Epithelial cell of umbilical artery (primary cell): ENCODE results near the gene C16orf90. TPM values are rescaled to one million over a fixed set of nuclear protein-coding genes. Genes with fewer than 3 reads are reported as not detected.

Experiments
- total RNA-seq: library from RNA; depleted of rRNA; stranded (reverse); fragments of >200 nt; gene quantifications from 2 replicates; pipeline ENCODE4 v1.2.3, GENCODE V29; 2014

The C16orf90 gene
- not detected in 2 replicates for total RNA-seq

GRCh38 chr16:3495176-3495575 lies at the start of gene C16orf90:
Gene C16orf90 (minus strand): TSS chr16:3495489. CDS start chr16:3495421, 68 bp downstream.

Other genes starting within 250 kb of the C16orf90 start
- not detected in 2 replicates for gene MEFV, start 238.9 kb downstream of the C16orf90 start, total RNA-seq
- 45.5 and 54.9 TPM in 2 replicates for gene ZNF263, start 212.0 kb downstream of the C16orf90 start, total RNA-seq
- gene TIGD7, start 190.1 kb downstream of the C16orf90 start, total RNA-seq, result 2.3 TPM in 2 replicates
- gene ZNF75A, start 190.0 kb downstream of the C16orf90 start, total RNA-seq, result 15.3 and 20.4 TPM in 2 replicates
- gene OR2C1, start 139.6 kb downstream of the C16orf90 start, total RNA-seq, result 0.15 TPM in 1 of 2 replicates, not detected in the other
- 9.1 and 10.1 TPM in 2 replicates for gene ZSCAN32, start 94.5 kb downstream of the C16orf90 start, total RNA-seq
- gene ZNF174, start 94.3 kb downstream of the C16orf90 start, total RNA-seq, result 4.3 and 4.9 TPM in 2 replicates
- 1.9 and 2.6 TPM in 2 replicates for gene ZNF597, start 52.0 kb downstream of the C16orf90 start, total RNA-seq
- gene NAA60, start 51.8 kb downstream of the C16orf90 start, total RNA-seq, result 11.0 and 27.5 TPM in 2 replicates
- gene CLUAP1, start 5.5 kb upstream of the C16orf90 start, total RNA-seq, result 14.3 and 22.0 TPM in 2 replicates
- gene NLRC3, start 81.9 kb upstream of the C16orf90 start, total RNA-seq, result 2.9 and 10.4 TPM in 2 replicates
- 2.6 and 2.9 TPM in 2 replicates for gene SLX4, start 116.1 kb upstream of the C16orf90 start, total RNA-seq
- gene DNASE1, start 159.2 kb upstream of the C16orf90 start, total RNA-seq, result 5.8 and 12.2 TPM in 2 replicates
- 73.1 and 99.7 TPM in 2 replicates for gene TRAP1, start 222.0 kb upstream of the C16orf90 start, total RNA-seq